ENCODE data around the gene CD82.

DNA sequence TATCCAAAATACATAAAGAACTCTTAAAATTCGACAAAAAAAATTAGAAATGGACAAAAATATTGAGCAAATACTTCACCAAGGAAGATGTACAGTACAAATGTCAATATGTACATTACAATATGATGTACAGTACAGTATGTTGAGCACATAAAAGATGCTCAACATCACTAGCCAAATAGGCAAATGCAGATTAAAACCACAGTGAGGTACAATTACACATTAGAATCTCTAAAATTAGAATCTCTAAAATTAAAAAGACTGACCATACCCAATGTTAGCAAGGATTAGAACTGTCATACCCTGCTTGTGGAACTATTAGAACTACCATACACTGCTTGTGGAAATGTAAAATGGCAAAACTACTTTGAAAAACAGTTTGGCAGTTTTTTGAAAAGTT, 82.6 kb downstream of the CD82 start:
- TF ChIP-seq, protein P1, sequence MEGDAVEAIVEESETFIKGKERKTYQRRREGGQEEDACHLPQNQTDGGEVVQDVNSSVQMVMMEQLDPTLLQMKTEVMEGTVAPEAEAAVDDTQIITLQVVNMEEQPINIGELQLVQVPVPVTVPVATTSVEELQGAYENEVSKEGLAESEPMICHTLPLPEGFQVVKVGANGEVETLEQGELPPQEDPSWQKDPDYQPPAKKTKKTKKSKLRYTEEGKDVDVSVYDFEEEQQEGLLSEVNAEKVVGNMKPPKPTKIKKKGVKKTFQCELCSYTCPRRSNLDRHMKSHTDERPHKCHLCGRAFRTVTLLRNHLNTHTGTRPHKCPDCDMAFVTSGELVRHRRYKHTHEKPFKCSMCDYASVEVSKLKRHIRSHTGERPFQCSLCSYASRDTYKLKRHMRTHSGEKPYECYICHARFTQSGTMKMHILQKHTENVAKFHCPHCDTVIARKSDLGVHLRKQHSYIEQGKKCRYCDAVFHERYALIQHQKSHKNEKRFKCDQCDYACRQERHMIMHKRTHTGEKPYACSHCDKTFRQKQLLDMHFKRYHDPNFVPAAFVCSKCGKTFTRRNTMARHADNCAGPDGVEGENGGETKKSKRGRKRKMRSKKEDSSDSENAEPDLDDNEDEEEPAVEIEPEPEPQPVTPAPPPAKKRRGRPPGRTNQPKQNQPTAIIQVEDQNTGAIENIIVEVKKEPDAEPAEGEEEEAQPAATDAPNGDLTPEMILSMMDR (IDR thresholded peaks at IDR 0.05; ENCODE audit: insufficient read depth, low read length, poor library complexity, severe bottlenecking), result no peak
- TF ChIP-seq EZH2phosphoT487 (conservative IDR thresholded peaks at IDR 0.05; ENCODE audit: low read length), result no peak

All from SU-DHL-6 (cell line).